ENCODE data around the gene TEKTIP1. TPM values are rescaled to one million over a fixed set of nuclear protein-coding genes. Genes with fewer than 3 reads are reported as not detected.
"Not testable (repeated sequence)": the region's sequence is repeated elsewhere in the genome, so short reads cannot be mapped to it uniquely, and the experiment has no call there.

The TEKTIP1 gene
- total RNA-seq, 2 donors from 2014 or later, result 0.90 to 2.6 TPM

GRCh38 chr19:3573858-3574637, 35.1 kb downstream of the TEKTIP1 start:
- intact Hi-C loops (cut with DNase I), result no loop called here

GRCh38 chr19:3575260-3575741, 36.3 kb downstream of the TEKTIP1 start:
- DNase-seq (ENCODE audit: low spot score), result no peak
- intact Hi-C loops (cut with DNase I), result no loop called here

More at GRCh38 chr19:3573858-3574637, 35.1 kb downstream of the TEKTIP1 start:
- peak; percentile 97 for DNase-seq (ENCODE audit: low spot score)

GRCh38 chr19:3575949-3576673, 37.1 kb downstream of the TEKTIP1 start:
- DNase-seq (ENCODE audit: low spot score), result no peak
- intact Hi-C loops (cut with DNase I), result no loop called here

GRCh38 chr19:3576696-3577443, 37.9 kb downstream of the TEKTIP1 start:
- intact Hi-C loops (cut with DNase I), result no loop called here
- DNase-seq (ENCODE audit: low spot score), result peak; percentile 91

- no peak for DNase-seq (ENCODE audit: low spot score)
- intact Hi-C loops (cut with DNase I), result no loop called here
Observed at GRCh38 chr19:3577723-3578344, 38.9 kb downstream of the TEKTIP1 start.

- no peak for DNase-seq (ENCODE audit: low spot score)
- intact Hi-C loops (cut with DNase I), result no loop called here
Observed at GRCh38 chr19:3578390-3578789, 39.4 kb downstream of the TEKTIP1 start.

GRCh38 chr19:3580156-3580934, 41.4 kb downstream of the TEKTIP1 start:
- no peak for DNase-seq (ENCODE audit: low spot score)
- intact Hi-C loops (cut with DNase I), result no loop called here

GRCh38 chr19:3581792-3582191, 42.8 kb downstream of the TEKTIP1 start:
- DNase-seq (ENCODE audit: low spot score); intact Hi-C loops (cut with DNase I): not testable (repeated sequence)

GRCh38 chr19:3584036-3584802, 45.2 kb downstream of the TEKTIP1 start:
- DNase-seq (ENCODE audit: low spot score); intact Hi-C loops (cut with DNase I): not testable (repeated sequence)

- intact Hi-C loops (cut with DNase I), result loop anchor here in 1 of 2 donors (2.0 kb wide), 1 partner anchor 33 kb away; no protein-coding TSS in a partner anchor
- no peak for DNase-seq (ENCODE audit: low spot score)
Observed at GRCh38 chr19:3585301-3586126, 46.5 kb downstream of the TEKTIP1 start, which contains the start of gene GIPC3. Gene GIPC3, plus strand, starts transcription at chr19:3585478. Its CDS starts 120 bp downstream, at chr19:3585598.

GRCh38 chr19:3586127-3586626, 47.2 kb downstream of the TEKTIP1 start:
- no peak for DNase-seq (ENCODE audit: low spot score)
- intact Hi-C loops (cut with DNase I), result loop anchor here in 1 of 2 donors (2.0 kb wide), 1 partner anchor 33 kb away; no protein-coding TSS in a partner anchor

GRCh38 chr19:3586707-3587346, 47.9 kb downstream of the TEKTIP1 start:
- intact Hi-C loops (cut with DNase I), result loop anchor here in 1 of 2 donors (2.0 kb wide), 1 partner anchor 32 kb away; no protein-coding TSS in a partner anchor
- peak; percentile 64 for DNase-seq (ENCODE audit: low spot score)

GRCh38 chr19:3589439-3589838, 50.5 kb downstream of the TEKTIP1 start:
- peak; percentile 64 for DNase-seq (ENCODE audit: low spot score)
- intact Hi-C loops (cut with DNase I), result no loop called here

- peak; percentile 74 for DNase-seq (ENCODE audit: low spot score)
- intact Hi-C loops (cut with DNase I), result no loop called here
Observed at GRCh38 chr19:3589949-3590348, 51.0 kb downstream of the TEKTIP1 start.

- DNase-seq (ENCODE audit: low spot score), result peak; percentile 63
- intact Hi-C loops (cut with DNase I), result no loop called here
Observed at GRCh38 chr19:3590991-3591659, 52.2 kb downstream of the TEKTIP1 start.
